GM13977 (cell line): ENCODE results near the gene TFIP11.

ENCODE experiments used
- DNase-seq: peaks from one replicate; pipeline ENCODE4 v3.0.0; 2012; ENCODE audit warnings: low spot score
- in situ Hi-C: fragments of 300-500 bp; cut with MboI; formaldehyde crosslinking; loops from one replicate; pipeline ENCODE4 v1.12.0; 2022; ENCODE audit warnings: low sequenced_read_pairs, low pct_unique_long_range_greater_than_20kb, mixed read lengths, inconsistent platforms; ENCODE audit not compliant: unreplicated experiment
- TF ChIP-seq, protein P1 (sequence below): IDR thresholded peaks from 2 replicates; pipeline ENCODE4 v1.5.1; 2012; ENCODE audit warnings: mild to moderate bottlenecking, control low read depth; ENCODE audit not compliant: insufficient read depth; ENCODE audit errors: extremely low read depth, missing control alignments

TFIP11 gene

DNA sequence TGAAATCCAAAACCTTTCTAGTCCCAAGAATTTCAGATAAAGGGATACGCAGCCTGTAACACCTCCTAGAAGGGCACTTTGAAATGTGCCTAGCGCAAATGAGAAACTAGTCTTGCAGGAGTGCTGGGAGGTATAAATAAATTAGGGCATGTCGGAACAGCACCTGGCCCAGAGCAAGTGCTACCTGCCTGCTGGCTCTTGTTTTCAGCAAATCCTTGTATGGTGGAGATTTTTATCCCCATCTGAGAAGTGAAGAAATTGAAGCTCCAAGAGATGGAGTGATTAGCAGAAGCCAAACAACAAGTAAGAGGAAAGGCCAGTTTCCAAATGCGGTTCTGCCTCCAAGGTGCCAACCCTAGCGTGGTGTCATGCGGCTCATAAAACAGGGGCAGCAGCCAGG, 36.7 kb upstream of the TFIP11 start:
- in situ Hi-C loops = no loop called here
- DNase-seq = no peak
- TF ChIP-seq, protein P1, sequence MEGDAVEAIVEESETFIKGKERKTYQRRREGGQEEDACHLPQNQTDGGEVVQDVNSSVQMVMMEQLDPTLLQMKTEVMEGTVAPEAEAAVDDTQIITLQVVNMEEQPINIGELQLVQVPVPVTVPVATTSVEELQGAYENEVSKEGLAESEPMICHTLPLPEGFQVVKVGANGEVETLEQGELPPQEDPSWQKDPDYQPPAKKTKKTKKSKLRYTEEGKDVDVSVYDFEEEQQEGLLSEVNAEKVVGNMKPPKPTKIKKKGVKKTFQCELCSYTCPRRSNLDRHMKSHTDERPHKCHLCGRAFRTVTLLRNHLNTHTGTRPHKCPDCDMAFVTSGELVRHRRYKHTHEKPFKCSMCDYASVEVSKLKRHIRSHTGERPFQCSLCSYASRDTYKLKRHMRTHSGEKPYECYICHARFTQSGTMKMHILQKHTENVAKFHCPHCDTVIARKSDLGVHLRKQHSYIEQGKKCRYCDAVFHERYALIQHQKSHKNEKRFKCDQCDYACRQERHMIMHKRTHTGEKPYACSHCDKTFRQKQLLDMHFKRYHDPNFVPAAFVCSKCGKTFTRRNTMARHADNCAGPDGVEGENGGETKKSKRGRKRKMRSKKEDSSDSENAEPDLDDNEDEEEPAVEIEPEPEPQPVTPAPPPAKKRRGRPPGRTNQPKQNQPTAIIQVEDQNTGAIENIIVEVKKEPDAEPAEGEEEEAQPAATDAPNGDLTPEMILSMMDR = no peak

DNA sequence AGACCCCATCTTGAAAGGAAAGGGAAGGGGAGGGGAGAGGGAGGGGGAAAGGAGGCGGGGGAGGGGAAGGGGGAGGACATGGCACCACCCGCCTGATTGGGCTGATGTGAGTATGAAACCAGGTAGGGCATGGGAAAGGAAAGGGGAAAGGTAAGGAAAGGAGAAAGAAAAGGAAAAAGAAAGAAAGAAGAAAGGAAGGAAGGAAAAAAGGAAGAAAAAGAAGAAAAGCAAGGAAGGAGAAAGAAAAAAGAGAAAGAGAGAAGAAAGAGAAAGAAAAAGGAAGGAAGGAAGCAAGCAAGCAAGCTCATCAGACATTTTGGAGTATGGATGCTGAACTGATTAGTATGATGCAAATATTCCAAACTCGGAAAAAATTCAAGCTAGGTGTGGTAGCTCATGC, 36.0 kb upstream of the TFIP11 start:
- DNase-seq = no peak
- TF ChIP-seq, protein P1 = no peak
- in situ Hi-C loops = no loop called here

DNA sequence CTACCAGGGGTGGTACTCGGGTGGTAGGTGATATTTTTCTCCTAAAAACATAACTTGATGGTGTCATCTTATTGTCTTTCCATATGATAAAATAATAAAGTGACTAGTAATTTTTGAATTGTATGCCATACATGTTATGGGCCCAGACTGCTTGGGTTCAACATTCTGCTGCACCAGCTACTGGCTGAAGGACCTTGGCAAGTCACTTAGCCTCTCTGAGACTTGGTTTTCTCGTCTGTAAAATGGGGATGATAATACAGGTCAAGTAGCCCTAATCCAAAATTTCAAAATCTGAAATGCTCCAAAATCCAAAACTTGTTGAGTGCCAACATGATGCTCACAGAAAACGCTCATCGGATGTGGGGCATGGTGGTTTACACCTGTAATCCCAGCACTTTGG, 35.6 kb upstream of the TFIP11 start:
- TF ChIP-seq, protein P1 = no peak
- no peak for DNase-seq

DNA sequence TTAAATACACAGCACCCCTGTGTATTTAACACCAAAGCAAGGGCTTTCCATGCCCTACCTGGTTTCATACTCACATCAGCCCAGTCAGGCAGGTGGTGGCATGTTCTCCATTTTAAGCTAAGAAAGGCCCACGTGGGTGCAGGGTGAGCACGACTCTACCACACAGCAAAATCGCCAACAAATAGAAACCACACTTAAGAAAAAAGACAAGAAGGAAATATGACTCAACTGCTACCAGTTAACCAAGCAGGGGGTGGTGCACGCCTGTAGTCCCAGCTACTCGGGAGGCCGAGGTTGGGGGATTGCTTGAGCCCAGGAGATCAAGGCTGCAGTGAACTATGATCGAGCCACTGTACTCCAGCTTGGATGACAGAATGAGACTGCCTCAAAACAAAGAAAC, 35.2 kb upstream of the TFIP11 start:
- DNase-seq = no peak
- in situ Hi-C loops = no loop called here
- TF ChIP-seq, protein P1 = no peak

More for the DNA sequence above, 35.6 kb upstream of the TFIP11 start:
- in situ Hi-C loops = no loop called here

DNA sequence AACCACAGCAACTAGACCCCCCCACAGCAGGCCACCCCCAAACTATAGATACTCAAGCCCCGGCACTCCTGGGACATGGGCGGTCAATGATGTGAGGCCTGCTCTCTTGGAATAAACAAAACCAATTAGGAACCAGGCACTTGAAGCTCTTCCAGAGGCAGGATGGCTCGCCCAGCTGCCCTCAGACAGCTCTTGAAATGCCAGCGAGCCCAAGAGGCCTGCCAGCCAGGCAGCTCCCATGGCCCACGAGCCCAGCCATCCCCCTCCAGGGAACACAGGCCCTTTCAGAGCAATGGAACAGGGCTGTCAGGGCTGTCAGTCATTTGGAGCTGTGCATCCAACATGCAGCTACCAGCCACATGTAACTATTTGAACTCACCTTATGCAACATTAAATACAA, 34.0 kb upstream of the TFIP11 start:
- in situ Hi-C loops = no loop called here
- TF ChIP-seq, protein P1 = no peak
- no peak for DNase-seq

DNA sequence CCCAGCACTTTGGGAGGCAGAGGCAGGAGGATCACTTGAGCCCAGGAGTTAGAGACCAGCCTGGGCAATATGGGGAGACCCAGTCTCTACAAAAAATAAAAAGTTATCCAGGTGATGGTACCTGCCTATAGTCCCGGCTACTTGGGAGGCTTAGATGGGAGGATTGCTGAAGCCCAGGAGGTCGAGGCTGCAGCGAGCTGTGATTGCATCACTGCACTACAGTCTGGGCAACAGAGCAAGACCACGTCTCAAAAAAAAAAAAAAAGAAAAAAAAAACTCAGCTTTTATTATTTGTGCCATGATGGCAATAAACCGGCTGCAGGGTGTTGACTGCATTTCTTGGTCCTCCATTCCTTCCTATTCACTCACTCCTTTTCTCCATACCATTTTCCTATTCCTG, 33.6 kb upstream of the TFIP11 start:
- TF ChIP-seq, protein P1 = no peak
- in situ Hi-C loops = no loop called here
- DNase-seq = no peak

DNA sequence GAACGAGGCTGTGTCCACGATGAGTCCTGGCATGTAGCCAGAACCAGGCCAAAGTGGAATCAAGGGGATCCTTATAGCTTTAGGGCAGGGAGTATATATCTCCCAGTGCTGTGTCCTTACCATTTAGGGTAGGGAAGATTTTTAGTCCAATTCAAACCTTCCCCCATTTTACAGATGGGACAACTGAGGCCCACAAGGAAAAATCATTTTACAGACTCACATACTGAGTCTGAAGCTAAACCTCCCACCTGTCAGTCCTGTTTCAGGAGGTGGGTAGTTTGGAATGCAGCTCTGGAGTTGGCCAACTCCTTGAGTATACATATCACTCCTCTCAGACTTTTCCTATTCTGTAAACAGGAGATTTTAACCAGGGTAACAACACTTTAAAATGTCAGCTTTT, 33.1 kb upstream of the TFIP11 start:
- no peak for DNase-seq
- in situ Hi-C loops = no loop called here
- TF ChIP-seq, protein P1 = no peak
